GM18858 (cell line): ENCODE results near the gene ANKRD27.

Source experiments
- ATAC-seq: cut with Tn5 transposase; IDR thresholded peaks from one replicate; pipeline ENCODE4 v1.9.1; 2021; ENCODE audit not compliant: unreplicated experiment

Gene ANKRD27

GRCh38 chr19:32691291-32691951, 16.4 kb upstream of the ANKRD27 start, which contains the start of gene NUDT19:
Gene NUDT19 (plus strand): TSS chr19:32691821. CDS start chr19:32691961, 140 bp downstream.
- peak; percentile 85 for ATAC-seq

- ATAC-seq = no peak
Measured at GRCh38 chr19:32688311-32688710, 13.3 kb upstream of the ANKRD27 start.

DNA sequence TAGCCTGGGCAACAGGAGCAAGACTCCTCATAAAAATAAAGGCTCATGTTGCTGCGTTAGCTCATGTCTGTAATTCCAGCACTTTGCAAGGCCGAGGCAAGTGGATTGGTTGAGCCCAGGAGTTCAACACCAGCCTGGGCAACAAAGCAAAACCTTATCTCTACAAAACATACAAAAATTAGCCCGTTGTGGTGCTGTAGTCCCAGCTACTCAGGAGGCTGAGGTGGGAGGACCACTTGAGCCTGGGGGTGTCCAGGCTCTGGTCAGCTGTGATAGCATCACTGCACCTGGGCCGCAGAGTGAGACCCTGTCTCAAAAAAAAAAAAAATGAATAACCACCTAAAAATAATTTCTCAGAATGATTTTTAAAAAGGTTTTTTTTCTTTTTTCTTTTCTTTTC, 12.7 kb upstream of the ANKRD27 start:
- no peak for ATAC-seq

DNA sequence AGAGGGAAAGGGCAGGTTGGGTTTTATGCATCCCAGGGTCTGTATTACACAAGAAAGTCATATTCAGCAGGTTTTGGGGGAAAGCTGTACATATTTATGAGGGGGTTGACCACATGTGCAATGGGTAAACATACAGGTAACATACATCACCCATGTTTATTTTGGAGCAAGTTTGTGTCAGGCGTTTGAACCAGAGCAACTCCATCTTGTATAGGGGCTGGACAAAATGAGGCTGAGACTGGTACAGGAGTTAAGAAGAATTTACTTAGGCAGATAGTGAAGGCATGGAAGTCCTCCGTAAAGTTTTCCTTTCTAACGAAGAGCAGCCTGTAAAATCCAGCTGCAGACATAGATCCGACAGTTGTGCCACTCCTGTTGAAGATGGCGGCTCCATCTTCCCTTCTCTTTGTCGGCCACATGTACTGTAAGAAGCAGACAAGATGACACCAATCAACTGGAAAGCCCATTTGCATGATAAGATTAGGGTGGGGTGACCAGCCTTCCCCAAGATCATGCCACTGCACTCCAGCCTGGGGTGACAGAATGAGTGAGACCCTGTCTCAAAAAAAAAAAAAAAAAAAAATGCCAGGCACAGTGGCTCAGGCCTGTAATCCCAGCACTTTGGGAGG, 12.0 kb upstream of the ANKRD27 start:
- ATAC-seq = no peak

- ATAC-seq = no peak
Measured at GRCh38 chr19:32682317-32682716, 7.3 kb upstream of the ANKRD27 start.

- ATAC-seq = no peak
Measured at GRCh38 chr19:32680986-32681385, 6.0 kb upstream of the ANKRD27 start.

GRCh38 chr19:32677657-32678056, 2.7 kb upstream of the ANKRD27 start:
- no peak for ATAC-seq

- ATAC-seq = no peak
Measured at GRCh38 chr19:32676895-32677359, 1.9 kb upstream of the ANKRD27 start.

DNA sequence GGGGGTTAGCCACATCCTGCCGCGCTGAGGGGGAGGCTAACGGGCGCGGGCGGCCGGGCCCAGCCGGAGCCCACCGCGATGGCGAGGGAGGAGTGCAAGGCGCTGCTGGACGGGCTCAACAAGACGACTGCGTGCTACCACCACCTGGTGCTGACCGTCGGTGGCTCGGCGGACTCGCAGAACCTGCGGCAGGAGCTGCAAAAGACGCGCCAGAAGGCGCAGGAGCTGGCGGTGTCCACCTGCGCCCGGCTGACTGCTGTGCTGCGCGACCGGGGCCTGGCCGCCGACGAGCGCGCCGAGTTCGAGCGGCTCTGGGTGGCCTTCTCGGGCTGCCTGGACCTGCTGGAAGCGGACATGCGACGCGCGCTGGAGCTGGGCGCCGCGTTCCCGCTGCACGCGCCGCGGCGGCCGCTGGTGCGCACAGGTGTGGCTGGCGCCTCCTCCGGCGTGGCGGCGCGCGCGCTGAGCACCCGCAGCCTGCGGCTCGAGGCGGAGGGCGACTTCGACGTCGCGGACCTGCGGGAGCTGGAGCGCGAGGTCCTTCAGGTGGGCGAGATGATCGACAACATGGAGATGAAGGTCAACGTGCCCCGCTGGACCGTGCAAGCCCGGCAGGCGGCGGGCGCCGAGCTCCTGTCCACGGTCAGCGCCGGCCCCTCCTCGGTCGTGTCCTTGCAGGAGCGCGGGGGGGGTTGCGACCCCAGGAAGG, 1.4 kb upstream of the ANKRD27 start:
- ATAC-seq = no peak

DNA sequence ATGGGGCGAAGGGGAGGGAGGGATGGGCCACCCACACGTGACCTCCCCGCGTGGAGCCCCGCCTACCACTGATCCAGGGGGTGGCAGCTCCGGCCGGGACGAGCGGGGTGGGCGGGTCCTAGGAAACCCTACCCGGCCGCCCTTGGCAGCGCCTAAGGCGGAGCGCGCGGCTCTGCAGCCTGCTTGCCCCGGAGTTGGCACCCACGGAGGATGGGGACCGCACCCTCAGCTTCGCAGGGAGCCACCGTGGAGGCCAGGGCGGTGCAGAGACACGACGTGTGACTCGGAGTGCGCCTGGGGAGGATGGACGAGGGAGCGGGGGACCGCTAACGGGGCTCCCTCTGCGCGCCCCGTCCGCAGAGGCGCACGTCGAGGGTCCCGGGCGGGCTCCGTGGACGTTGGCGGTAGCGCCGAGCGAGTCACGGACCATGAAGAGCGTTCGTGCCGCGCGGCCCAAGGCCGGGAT, 773 bp upstream of the ANKRD27 start, which contains the start of gene RGS9BP:
TSS of gene RGS9BP (plus strand) at position 129 of the 466 bp plus-strand sequence. CDS start 416 bp downstream, outside the sequence.
- ATAC-seq = no peak

- no peak for ATAC-seq
Measured at GRCh38 chr19:32674153-32674930, 638 bp downstream of the ANKRD27 start.

GRCh38 chr19:32673573-32673972, 1.4 kb downstream of the ANKRD27 start:
- no peak for ATAC-seq

DNA sequence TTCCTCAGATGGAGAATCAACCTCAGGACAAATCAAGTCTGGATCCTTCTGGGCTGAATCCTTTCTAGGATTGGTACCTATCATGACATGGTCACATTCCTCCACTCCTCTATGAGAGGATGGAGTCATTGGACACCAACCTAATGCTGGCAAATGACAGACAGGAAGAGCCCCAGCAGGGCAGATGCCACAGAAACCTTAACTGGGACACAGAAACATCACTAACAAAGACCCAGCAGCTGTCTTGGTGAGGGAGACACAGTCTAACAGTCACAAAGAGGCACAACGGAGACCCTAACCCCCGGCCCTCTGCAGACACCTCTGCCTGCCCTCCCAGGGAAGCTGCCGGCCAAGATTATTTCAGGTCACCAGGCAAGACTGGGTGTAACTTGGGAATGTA, 2.1 kb downstream of the ANKRD27 start:
- no peak for ATAC-seq

DNA sequence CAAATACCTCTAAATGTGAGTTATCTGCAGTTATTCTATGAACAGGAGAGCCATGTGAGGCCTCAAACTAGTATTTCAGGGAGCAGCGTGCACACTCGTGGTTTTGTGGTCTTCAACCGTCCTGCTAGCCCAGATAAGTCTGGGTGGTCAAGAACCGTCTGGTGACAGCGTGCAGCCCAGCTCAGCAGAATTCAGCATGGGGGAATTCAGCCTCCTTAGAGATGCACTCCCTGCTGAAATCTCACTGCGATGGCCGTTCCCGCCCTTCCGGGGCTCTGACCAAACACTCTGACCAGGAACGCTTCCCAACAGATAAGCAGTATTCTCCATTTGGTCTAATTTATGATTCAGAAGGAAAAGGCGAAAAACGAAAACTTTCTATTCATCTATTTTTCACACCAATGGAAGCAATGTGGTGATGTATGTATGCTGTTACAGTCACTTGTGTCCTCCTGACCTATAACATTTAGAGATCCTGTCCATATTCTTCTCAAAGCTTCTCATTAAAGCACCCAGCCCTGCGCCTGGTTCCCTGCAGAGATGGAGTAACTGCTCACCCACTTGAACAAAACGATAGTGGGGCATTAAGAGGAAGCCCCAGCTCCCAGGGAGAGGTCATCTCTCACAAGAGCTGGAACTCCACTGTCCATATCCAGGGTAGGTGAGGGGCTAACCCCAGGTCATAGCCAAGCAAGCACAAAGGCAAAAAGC, 2.9 kb downstream of the ANKRD27 start:
- ATAC-seq = no peak

- ATAC-seq = no peak
Measured at GRCh38 chr19:32669310-32669709, 5.7 kb downstream of the ANKRD27 start.

- ATAC-seq = no peak
Measured at GRCh38 chr19:32666084-32666483, 8.9 kb downstream of the ANKRD27 start.

DNA sequence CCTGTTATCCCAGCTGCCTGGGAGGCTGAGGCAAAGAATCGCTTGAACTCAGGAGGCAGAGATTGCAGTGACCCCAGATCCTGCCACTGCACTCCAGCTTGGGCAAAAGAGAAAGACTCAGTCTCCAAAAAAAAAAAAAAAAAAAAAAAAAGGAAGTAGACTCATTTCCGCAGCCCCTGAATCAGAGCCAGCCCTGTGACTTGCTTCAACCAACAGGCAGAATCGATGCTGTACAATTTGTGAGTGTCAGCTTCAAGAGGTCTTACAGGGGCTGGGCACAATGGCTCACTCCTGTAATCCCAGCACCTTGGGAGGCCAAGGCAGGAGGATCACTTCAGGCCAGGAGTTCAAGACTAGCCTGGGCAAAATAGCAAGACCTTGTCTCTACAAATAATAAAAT, 12.8 kb downstream of the ANKRD27 start:
- ATAC-seq = no peak

- ATAC-seq = no peak
Measured at GRCh38 chr19:32661318-32661717, 13.7 kb downstream of the ANKRD27 start.

- no peak for ATAC-seq
Measured at GRCh38 chr19:32658527-32658926, 16.5 kb downstream of the ANKRD27 start.

DNA sequence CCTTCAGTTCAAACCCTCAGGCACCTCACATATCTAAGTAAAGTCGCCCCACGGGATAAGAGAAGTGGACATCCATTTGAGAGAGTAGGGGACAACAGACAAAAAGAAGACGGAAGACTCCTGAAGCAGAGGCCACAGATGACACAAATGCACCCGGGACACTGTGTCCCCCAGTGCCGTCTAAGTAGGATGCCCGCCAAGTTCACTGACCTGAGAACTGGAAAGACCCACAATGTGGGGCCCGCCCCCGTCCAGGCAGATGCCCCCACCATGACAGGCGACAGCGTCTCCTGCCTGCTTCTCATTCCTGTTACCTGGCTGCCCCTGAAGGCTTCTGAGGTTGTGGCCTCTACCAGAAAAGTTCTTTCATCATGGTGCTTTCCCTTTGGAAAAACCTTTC, 16.9 kb downstream of the ANKRD27 start:
- no peak for ATAC-seq
